GM12872 (cell line): ENCODE results near the gene HLCS.

ENCODE experiments used
- CTCF ChIP-seq: IDR thresholded peaks from 3 replicates; pipeline ENCODE4 v1.5.1; 2011; ENCODE audit warnings: low read depth, mild to moderate bottlenecking, low read length, moderate library complexity; ENCODE audit not compliant: insufficient read depth

HLCS gene

GRCh38 chr21:36914244-36915013 lies 52.0 kb downstream of the HLCS start:
- TF ChIP-seq CTCF = no peak

- TF ChIP-seq CTCF = no peak
Measured at GRCh38 chr21:36913247-36914169, 53.0 kb downstream of the HLCS start.

GRCh38 chr21:36910581-36911307 lies 55.7 kb downstream of the HLCS start:
- no peak for TF ChIP-seq CTCF

- no peak for TF ChIP-seq CTCF
Measured at GRCh38 chr21:36909901-36910561, 56.4 kb downstream of the HLCS start.

GRCh38 chr21:36909423-36909822 lies 57.0 kb downstream of the HLCS start:
- no peak for TF ChIP-seq CTCF

GRCh38 chr21:36908260-36908908 lies 58.1 kb downstream of the HLCS start:
- no peak for TF ChIP-seq CTCF
